Urinary bladder (tissue), 4 donors: ENCODE data around the gene C1orf94. TPM values are rescaled to one million over a fixed set of nuclear protein-coding genes. Genes with fewer than 3 reads are reported as not detected.

Experiments used
- DNase-seq: peaks from one replicate; pipeline ENCODE4 v3.0.0-alpha.2; 2015; ENCODE audit errors: extremely low spot score
- H3K27ac ChIP-seq: one replicate; pipeline ENCODE4 v1.5.1; 2013; ENCODE audit warnings: low read depth, mild to moderate bottlenecking, moderate library complexity
- H3K36me3 ChIP-seq: one replicate; pipeline ENCODE4 v1.6.1; 2013; ENCODE audit warnings: mild to moderate bottlenecking, moderate library complexity; ENCODE audit not compliant: insufficient read depth
- H3K4me1 ChIP-seq: one replicate; pipeline ENCODE4 v1.6.1; 2013; ENCODE audit warnings: mild to moderate bottlenecking, moderate library complexity; ENCODE audit not compliant: insufficient read depth
- H3K4me3 ChIP-seq: one replicate; pipeline ENCODE4 v1.5.1; 2013; ENCODE audit warnings: low read depth, low read length
- WGBS: extraction: QIAGEN DNeasy Blood & Tissue Kit; methylation state at CpG from one replicate; pipeline ENCODE4 v1.1.7; 2013; 5-methylcytosine and 5-hydroxymethylcytosine counted together
- polyA plus RNA-seq: library from polyadenylated mRNA; stranded (reverse); fragments of 200-250 nt; gene quantifications from one replicate; pipeline ENCODE4 v1.2.3, GENCODE V29; 2013
- total RNA-seq: library from RNA; depleted of rRNA; stranded (reverse); fragments of >200 nt; gene quantifications from one replicate; pipeline ENCODE4 v1.2.3, GENCODE V29; 2014
- donor health status: healthy with polysubstance abuse.
- donor health status: healthy.

Gene C1orf94
- total and polyA plus RNA-seq, 2 donors: not detected

DNA sequence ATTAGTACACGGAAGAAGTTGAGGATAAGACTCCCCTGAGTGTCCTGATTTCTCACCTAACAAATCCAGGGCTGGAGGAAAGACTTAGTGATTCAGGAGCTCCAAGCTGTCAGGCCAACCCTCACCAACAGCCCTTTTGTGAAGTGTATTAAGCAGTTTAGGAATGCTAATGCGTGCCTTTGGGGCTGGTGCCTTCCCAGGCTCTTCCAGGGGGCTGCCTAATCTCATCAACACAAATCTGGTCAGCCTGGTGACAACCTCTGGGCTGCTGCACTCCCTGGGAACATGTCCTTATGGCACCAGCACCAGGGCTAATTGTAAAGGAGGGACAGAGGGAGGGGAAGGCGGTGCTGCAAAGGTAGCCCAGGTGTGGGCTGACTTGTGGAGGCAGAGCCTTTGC, 27.2 kb upstream of the C1orf94 start:
- Histone ChIP-seq H3K4me3 (no peak overlapping the region), H3K4me1 (no peaks in the 10 kb centered on the region), H3K27ac (no peak overlapping the region), H3K36me3 (no peaks in the 10 kb centered on the region)
- no peak for DNase-seq
- 25% methylated on average over 3 of the region's 3 CpGs for WGBS

GRCh38 chr1:34153246-34153645, 23.5 kb upstream of the C1orf94 start:
- no peak for DNase-seq
- no peaks in the 10 kb centered on the region for H3K4me1 ChIP-seq
- 94% methylated on average over 4 of the region's 4 CpGs for WGBS
- H3K27ac ChIP-seq: no peak overlapping the region
- H3K4me3 ChIP-seq: no peak overlapping the region
- H3K36me3 ChIP-seq: no peaks in the 10 kb centered on the region

DNA sequence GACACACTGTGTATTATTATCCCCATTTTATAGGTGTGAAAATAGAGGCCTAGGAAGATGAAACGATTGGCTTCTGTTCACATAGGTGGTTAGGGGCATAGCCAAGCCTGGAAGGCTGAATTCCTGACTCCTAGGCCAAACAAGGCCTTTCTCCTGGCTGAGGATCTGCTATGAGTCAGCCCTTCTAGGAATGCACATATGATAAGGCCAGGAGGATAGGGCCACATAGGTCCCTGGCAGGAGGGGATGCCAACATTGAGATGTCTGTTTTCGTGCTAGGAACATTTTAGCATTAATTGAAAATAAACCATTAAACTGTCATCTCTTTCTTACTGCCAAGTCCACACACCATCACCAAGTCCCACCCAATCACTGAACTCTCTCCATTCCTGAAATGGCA, 20.8 kb upstream of the C1orf94 start:
- DNase-seq: no peak
- Histone ChIP-seq H3K4me1 (no peaks in the 10 kb centered on the region), H3K4me3 (no peak overlapping the region), H3K27ac (no peak overlapping the region), H3K36me3 (no peaks in the 10 kb centered on the region)
- WGBS: 55% methylated on average over 2 of the region's 2 CpGs

DNA sequence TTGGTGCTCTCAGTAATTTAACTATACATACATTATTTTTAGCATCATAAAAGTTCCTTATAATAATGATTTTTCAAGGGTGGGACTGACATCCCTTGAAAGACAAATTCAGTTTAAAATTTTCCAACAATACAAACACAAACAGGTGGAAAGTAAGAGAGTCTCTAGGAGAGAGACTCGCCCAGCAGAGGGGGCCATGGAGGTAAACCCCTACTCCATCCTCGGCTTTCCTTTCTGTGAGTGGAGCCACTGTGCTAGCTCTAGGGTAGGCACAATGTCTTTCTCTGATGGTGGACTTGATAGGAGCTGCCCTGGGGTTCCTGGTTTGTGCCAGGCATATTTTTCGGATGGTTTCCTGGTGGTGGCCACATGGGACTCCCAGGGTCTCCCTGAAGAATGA, 20.0 kb upstream of the C1orf94 start:
- H3K4me3 ChIP-seq: no peak overlapping the region
- 62% methylated on average over 3 of the region's 3 CpGs for WGBS
- DNase-seq: no peak
- H3K27ac ChIP-seq: no peak overlapping the region
- H3K36me3 ChIP-seq: no peaks in the 10 kb centered on the region
- no peaks in the 10 kb centered on the region for H3K4me1 ChIP-seq

- Histone ChIP-seq H3K4me1 (no peaks in the 10 kb centered on the region), H3K27ac (no peak overlapping the region), H3K36me3 (no peaks in the 10 kb centered on the region), H3K4me3 (peak overlapping the region; percentile 44)
- DNase-seq: peak; percentile 18
- 2% methylated on average over 46 of the region's 46 CpGs for WGBS
Observed at GRCh38 chr1:34162852-34163766, 13.6 kb upstream of the C1orf94 start.

DNA sequence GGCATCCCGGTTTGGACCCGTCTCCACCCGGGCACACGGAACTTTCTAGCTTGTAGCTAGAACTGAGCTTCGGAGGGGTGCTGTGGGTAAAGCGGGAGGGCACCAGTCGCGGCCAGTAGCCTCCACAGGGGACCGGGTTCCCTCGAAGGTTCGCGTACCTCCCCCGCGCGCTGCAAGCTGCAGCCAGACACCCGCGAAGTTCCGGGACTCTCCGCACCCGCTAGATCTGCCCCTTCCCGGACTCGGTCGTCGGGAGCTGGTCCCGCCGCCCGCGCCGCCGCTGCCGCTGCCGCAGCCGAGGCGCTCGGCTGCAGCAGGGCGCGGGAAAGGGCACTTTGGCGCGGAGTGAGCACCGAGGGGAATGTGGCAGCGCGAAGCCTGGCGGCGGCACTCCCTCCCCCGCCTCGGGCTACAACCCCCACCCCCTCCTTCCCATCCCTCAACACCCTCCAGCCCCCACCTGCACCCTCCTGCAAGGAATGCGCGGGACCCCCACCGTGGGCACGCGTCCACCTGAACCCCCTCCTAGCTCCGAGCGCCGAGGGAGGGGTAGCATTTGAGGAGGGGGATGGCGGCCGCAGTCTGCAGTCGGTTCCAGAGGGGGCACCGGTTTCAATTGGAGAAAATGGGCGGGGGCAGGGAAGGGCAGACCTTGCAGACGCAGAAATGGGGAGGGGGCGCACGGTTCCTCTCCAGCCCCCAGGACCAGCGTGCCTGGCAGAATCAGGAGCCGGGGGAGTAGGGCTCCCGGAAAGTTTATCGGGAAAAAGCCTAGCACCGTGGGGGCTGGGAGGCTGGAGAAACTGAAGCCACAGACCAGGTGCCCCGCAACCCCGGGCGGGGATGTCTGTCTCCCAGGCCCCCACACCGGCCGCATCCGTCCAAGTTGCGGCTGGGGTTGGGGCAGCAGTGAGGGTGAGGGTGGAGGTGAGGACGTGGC, 12.6 kb upstream of the C1orf94 start:
- under 1% methylated on average over 75 of the region's 75 CpGs for WGBS
- peak overlapping the region; percentile 44 for H3K4me3 ChIP-seq
- no peaks in the 10 kb centered on the region for H3K36me3 ChIP-seq
- no peaks in the 10 kb centered on the region for H3K4me1 ChIP-seq
- DNase-seq: no peak
- no peak overlapping the region for H3K27ac ChIP-seq

GRCh38 chr1:34164771-34165391, 11.8 kb upstream of the C1orf94 start, which contains the start of gene CSMD2:
Gene CSMD2 (minus strand): TSS chr1:34165230. CDS start chr1:34165097, 133 bp downstream.
- under 1% methylated on average over 78 of the region's 78 CpGs for WGBS
- H3K27ac ChIP-seq: no peak within 1 kb of the TSS
- H3K4me3 ChIP-seq: peak within 1 kb of the TSS; percentile 44
- no peaks in the 10 kb centered on the region for H3K4me1 ChIP-seq
- no peak for DNase-seq
- H3K36me3 ChIP-seq: no peaks in the 10 kb centered on the region

DNA sequence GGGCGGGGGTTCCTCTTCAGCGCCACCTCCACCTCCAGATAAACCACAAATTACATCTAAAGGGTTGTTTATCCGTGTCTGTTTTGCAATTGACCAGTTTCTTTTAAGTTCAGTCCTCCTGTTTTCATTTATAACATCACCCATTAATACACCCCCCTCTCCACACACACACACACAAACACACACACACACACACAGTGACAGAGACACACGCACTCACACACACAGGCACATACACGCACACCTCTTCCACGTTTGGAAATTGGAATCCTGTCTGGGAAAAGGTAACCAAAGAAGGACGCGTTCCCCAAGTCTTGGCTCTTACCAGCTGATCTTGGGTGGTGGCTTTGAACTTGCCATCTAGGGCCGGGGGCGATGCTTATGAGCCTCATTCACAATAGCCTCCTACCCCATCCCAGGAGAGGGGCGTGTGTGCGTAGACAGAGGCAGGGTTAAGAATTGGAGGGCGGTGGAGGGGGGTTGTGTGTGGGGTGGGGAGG, 11.2 kb upstream of the C1orf94 start:
- H3K4me1 ChIP-seq: no peaks in the 10 kb centered on the region
- H3K4me3 ChIP-seq: peak overlapping the region; percentile 44
- WGBS: 2% methylated on average over 13 of the region's 13 CpGs
- no peak for DNase-seq
- no peaks in the 10 kb centered on the region for H3K36me3 ChIP-seq
- H3K27ac ChIP-seq: no peak overlapping the region

- Histone ChIP-seq H3K27ac (no peak overlapping the region), H3K4me3 (no peak overlapping the region), H3K4me1 (no peaks in the 10 kb centered on the region), H3K36me3 (no peaks in the 10 kb centered on the region)
- DNase-seq: no peak
- 2% methylated on average over 27 of the region's 27 CpGs for WGBS
Observed at GRCh38 chr1:34166191-34166624, 10.5 kb upstream of the C1orf94 start.

GRCh38 chr1:34166625-34167361, 9.9 kb upstream of the C1orf94 start:
- DNase-seq: no peak
- Histone ChIP-seq H3K36me3 (no peaks in the 10 kb centered on the region), H3K4me1 (no peaks in the 10 kb centered on the region), H3K27ac (no peak overlapping the region), H3K4me3 (no peak overlapping the region)
- WGBS: 5% methylated on average over 24 of the region's 24 CpGs

DNA sequence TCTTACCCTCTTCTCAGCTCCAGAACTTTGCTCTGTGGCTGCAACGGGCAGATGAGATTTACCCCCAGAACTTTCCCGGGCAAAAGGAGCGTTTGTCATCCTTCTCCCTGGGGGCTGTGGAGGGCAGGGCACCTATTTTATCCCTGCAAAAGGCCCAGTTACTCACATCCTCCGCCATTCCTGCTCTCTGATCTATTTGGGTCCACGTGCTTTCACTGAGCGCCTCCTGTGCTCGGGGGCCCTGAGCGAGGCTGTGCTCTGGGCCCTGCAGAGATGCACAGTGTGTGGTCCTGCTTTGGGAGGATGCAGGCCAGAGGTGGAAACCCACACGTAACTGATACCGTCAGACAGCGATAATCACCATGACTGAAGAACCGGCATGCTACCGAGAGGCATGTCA, 9.3 kb upstream of the C1orf94 start:
- 26% methylated on average over 13 of the region's 13 CpGs for WGBS
- no peak for DNase-seq
- Histone ChIP-seq H3K4me3 (no peak overlapping the region), H3K27ac (no peak overlapping the region), H3K4me1 (no peaks in the 10 kb centered on the region), H3K36me3 (no peaks in the 10 kb centered on the region)

GRCh38 chr1:34175744-34176143, 963 bp upstream of the C1orf94 start:
- WGBS: 87% methylated on average over 6 of the region's 6 CpGs
- H3K4me1 ChIP-seq: no peaks in the 10 kb centered on the region
- H3K36me3 ChIP-seq: no peaks in the 10 kb centered on the region
- H3K27ac ChIP-seq: no peak overlapping the region
- no peak for DNase-seq
- H3K4me3 ChIP-seq: no peak overlapping the region

DNA sequence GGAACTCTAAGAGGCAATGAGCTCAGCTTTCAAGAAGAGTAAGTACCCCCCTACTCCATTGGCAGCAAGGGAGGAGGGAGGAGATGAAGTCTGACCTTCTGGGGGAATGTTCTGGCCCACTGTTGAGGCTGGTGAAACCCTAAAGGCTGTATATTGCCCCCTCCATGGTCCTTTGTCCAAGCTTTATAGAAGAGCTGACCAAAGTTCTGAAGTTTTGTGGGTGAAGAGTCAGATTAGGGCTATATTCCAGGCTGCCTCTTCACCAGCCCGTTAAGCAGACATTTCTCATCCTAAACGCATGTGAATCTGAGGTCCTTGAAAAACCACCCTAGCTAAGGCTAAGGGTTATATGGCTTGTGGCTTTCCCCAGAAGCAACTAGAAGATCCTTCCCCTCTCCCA, 1.4 kb downstream of the C1orf94 start:
- Histone ChIP-seq H3K4me3 (no peak overlapping the region), H3K36me3 (no peaks in the 10 kb centered on the region), H3K4me1 (no peaks in the 10 kb centered on the region), H3K27ac (no peak overlapping the region)
- 54% methylated on average over 2 of the region's 2 CpGs for WGBS
- DNase-seq: no peak
